MCF 10A (cell line): ENCODE measurements around the gene ZNF282. TPM values are rescaled to one million over a fixed set of nuclear protein-coding genes. Genes with fewer than 3 reads are reported as not detected.

Experiments
- BruUV-seq: library from RNA; stranded (reverse); fragments of 400-500 nt; replicated peaks from 2 replicates; lab custom pipeline; 2021; lab: Mats Ljungman, UMichigan
- CTCF ChIA-PET: fragments of 300-600 bp; sonication (Branson Sonifier 250); formaldehyde crosslinking; extraction: SDS; loops from one replicate; lab custom pipeline; 2021; ENCODE audit warnings: antibody characterized with exemption, inconsistent platforms; lab: Yijun Ruan, JAX
- POLR2A ChIA-PET: fragments of 300-600, 350-650 bp; sonication (Branson Sonifier 250); formaldehyde crosslinking; extraction: SDS; loops from one replicate; lab custom pipeline; 2020; ENCODE audit warnings: antibody characterized with exemption, inconsistent platforms; lab: Yijun Ruan, JAX
- DNase-seq: peaks from one replicate; pipeline ENCODE4 v3.0.0-alpha.2; 2018; ENCODE audit not compliant: unreplicated experiment
- H3K27ac Mint-ChIP-seq: one replicate; pipeline ENCODE4 v1.8.0; 2022; ENCODE audit warnings: mild to moderate bottlenecking, low read depth, mixed read lengths; ENCODE audit not compliant: unreplicated experiment
- H3K27me3 Mint-ChIP-seq: one replicate; pipeline ENCODE4 v1.8.0; 2022; ENCODE audit warnings: mixed read lengths; ENCODE audit not compliant: insufficient read depth, unreplicated experiment
- H3K36me3 Mint-ChIP-seq: one replicate; pipeline ENCODE4 v1.8.0; 2022; ENCODE audit warnings: mild to moderate bottlenecking, moderate library complexity, mixed read lengths; ENCODE audit not compliant: insufficient read depth, unreplicated experiment
- H3K4me1 Mint-ChIP-seq: one replicate; pipeline ENCODE4 v1.8.0; 2022; ENCODE audit warnings: mixed read lengths; ENCODE audit not compliant: insufficient read depth, unreplicated experiment
- H3K4me3 Mint-ChIP-seq: one replicate; pipeline ENCODE4 v1.8.0; 2022; ENCODE audit warnings: mild to moderate bottlenecking, moderate library complexity, mixed read lengths; ENCODE audit not compliant: unreplicated experiment
- H3K9me3 Mint-ChIP-seq: one replicate; pipeline ENCODE4 v1.8.0; 2022; ENCODE audit warnings: mixed read lengths; ENCODE audit not compliant: unreplicated experiment
- CTCF ChIP-seq: fragments of 200-600 bp; IDR thresholded peaks from one replicate; pipeline ENCODE4 v1.8.0; 2022; ENCODE audit warnings: antibody characterized with exemption, mild to moderate bottlenecking; ENCODE audit not compliant: unreplicated experiment
- intact Hi-C: fragments of 100-400 bp; cut with micrococcal nuclease; formaldehyde crosslinking; loops from 2 replicates; pipeline ENCODE4 v1.14.1; 2022
- total RNA-seq: library from RNA; stranded (reverse); gene quantifications from 2 replicates; pipeline ENCODE4 v1.2.3, GENCODE V29; 2022

The ZNF282 gene
- total RNA-seq, 1 experiment from 2014 or later: 43.9 TPM

GRCh38 chr7:149188637-149189259 is 6.6 kb upstream of the ZNF282 start:
- intact Hi-C loops: no loop called here
- no peak for TF ChIP-seq CTCF
- no TSS peak for BruUV-seq
- no peaks in the 10 kb centered on the region for H3K27me3 Mint-ChIP-seq
- no peak for DNase-seq
- H3K27ac Mint-ChIP-seq: no peak overlapping the region
- ChIA-PET POLR2A (no interaction called here), CTCF (interaction anchor here (0.7 to 0.8 kb wide), 2 partner anchors 121 to 247 kb away, joined by 3 to 5 read pairs; no protein-coding TSS in a partner anchor)
- H3K36me3 Mint-ChIP-seq: peaks cover 6% of the 10 kb centered on the region
- H3K4me1 Mint-ChIP-seq: no peaks in the 10 kb centered on the region
- H3K9me3 Mint-ChIP-seq: no peaks in the 10 kb centered on the region
- H3K4me3 Mint-ChIP-seq: no peak overlapping the region

- intact Hi-C loops: no loop called here
- no peaks in the 10 kb centered on the region for H3K27me3 Mint-ChIP-seq
- POLR2A ChIA-PET: no interaction called here
Observed at GRCh38 chr7:149191851-149192250, 3.5 kb upstream of the ZNF282 start.

GRCh38 chr7:149194799-149195179 is 557 bp upstream of the ZNF282 start:
- Mint-ChIP-seq H3K9me3 (no peaks in the 10 kb centered on the region), H3K4me3 (peak overlapping the region; percentile 85), H3K36me3 (peaks cover 18% of the 10 kb centered on the region), H3K27me3 (no peaks in the 10 kb centered on the region), H3K27ac (no peak overlapping the region), H3K4me1 (peaks cover 14% of the 10 kb centered on the region)
- POLR2A ChIA-PET: interaction anchor here (0.5 to 3.8 kb wide), 27 partner anchors 9 to 1833 kb away, joined by 3 to 34 read pairs (median 4); partner anchors contain the start of genes ABCB8, ZNF398, ZNF425 and ZNF783
- no peak for DNase-seq
- intact Hi-C loops: loop anchor here (1.0 to 5.0 kb wide), 4 partner anchors 44 to 116 kb away; partner anchors contain the start of genes ZNF212, ZNF425 and ZNF783
- BruUV-seq: no TSS peak
- CTCF ChIA-PET: interaction anchor here (0.6 to 4.2 kb wide), 33 partner anchors 9 to 1086 kb away, joined by 3 to 28 read pairs (median 5); partner anchors contain the start of genes ZNF398, ZNF425, ZNF777 and ZNF783
- no peak for TF ChIP-seq CTCF

More at GRCh38 chr7:149191851-149192250, 3.5 kb upstream of the ZNF282 start:
- TF ChIP-seq CTCF: no peak
- Mint-ChIP-seq H3K4me1 (no peaks in the 10 kb centered on the region), H3K27ac (no peak overlapping the region), H3K36me3 (peaks cover 6% of the 10 kb centered on the region), H3K4me3 (no peak overlapping the region), H3K9me3 (no peaks in the 10 kb centered on the region)
- CTCF ChIA-PET: interaction anchor here (0.6 to 2.1 kb wide), 3 partner anchors 11 to 67 kb away, joined by 3 to 6 read pairs (median 5); no protein-coding TSS in a partner anchor
- no peak for DNase-seq
- no TSS peak for BruUV-seq

GRCh38 chr7:149196151-149196704 is 882 bp downstream of the ZNF282 start:
- POLR2A ChIA-PET: interaction anchor here (0.6 to 3.8 kb wide), 25 partner anchors 10 to 428 kb away, joined by 3 to 34 read pairs (median 4); partner anchors contain the start of genes ZNF212, ZNF398, ZNF425 and ZNF783
- peaks cover 31% of the 10 kb centered on the region for H3K36me3 Mint-ChIP-seq
- intact Hi-C loops: loop anchor here (5.0 kb wide), 1 partner anchor 66 kb away; the partner anchor contains the start of gene ZNF783
- H3K4me1 Mint-ChIP-seq: peaks cover 14% of the 10 kb centered on the region
- no peaks in the 10 kb centered on the region for H3K9me3 Mint-ChIP-seq
- peak overlapping the region; percentile 94 for H3K27ac Mint-ChIP-seq
- H3K27me3 Mint-ChIP-seq: no peaks in the 10 kb centered on the region
- TSS peak; percentile 21 for BruUV-seq
- H3K4me3 Mint-ChIP-seq: peak overlapping the region; percentile 85
- DNase-seq: peak; percentile 33
- CTCF ChIA-PET: interaction anchor here (0.6 to 4.2 kb wide), 19 partner anchors 10 to 514 kb away, joined by 3 to 28 read pairs (median 8); partner anchors contain the start of genes ZNF398, ZNF425, ZNF777 and ZNF783
- TF ChIP-seq CTCF: no peak
